ENCODE measurements around the gene AEBP1. TPM values are rescaled to one million over a fixed set of nuclear protein-coding genes. Genes with fewer than 3 reads are reported as not detected.

AEBP1 gene
- total and polyA plus RNA-seq, 9 of the 15 experiments (the other 6 are each of a cell fraction or from before 2014, with no cell fraction given): 0.03 to 0.78 (median 0.30) TPM; not detected in 2

GRCh38 chr7:44057849-44058758 is 46.0 kb upstream of the AEBP1 start:
- in situ Hi-C loops (cut with MboI): no loop called here
- TF ChIP-seq NELFE (IDR thresholded peaks at IDR 0.05; ENCODE audit: insufficient read depth, insufficient read length): no peak
- TF ChIP-seq ETV5 (CRISPR knock-in tag; IDR thresholded peaks at IDR 0.05; ENCODE audit: low read depth): no peak
- TF ChIP-seq TCF15 (CRISPR knock-in tag; IDR thresholded peaks at IDR 0.05): no peak
- TF ChIP-seq POLR2G (IDR thresholded peaks at IDR 0.05; ENCODE audit: low read depth, low read length): peak; percentile 43; the same call in 1 of the 2 replicates
- TF ChIP-seq SUPT5H (IDR thresholded peaks at IDR 0.05): no peak
- TF ChIP-seq CEBPB (tag; IDR thresholded peaks at IDR 0.05): no peak
- no peaks in the 10 kb centered on the region for H3K79me2 ChIP-seq (ENCODE audit: control insufficient read depth, insufficient read depth, low read length)
- CTCF ChIA-PET (ENCODE audit: low intra/inter-chr PET ratio): no interaction called here
- H3K4me2 ChIP-seq (ENCODE audit: insufficient read depth, low read length): no peak overlapping the region
- WGBS (ENCODE audit: insufficient coverage, low coverage, missing lambda C conversion rate): 90% methylated on average over 28 of the region's 30 CpGs
- H2AFZ ChIP-seq (ENCODE audit: low read depth, low read length): no peak overlapping the region
- intact Hi-C loops (cut with micrococcal nuclease): no loop called here
- no peaks in the 10 kb centered on the region for H3K9me1 ChIP-seq (ENCODE audit: control insufficient read depth, insufficient read depth, low read length)
- no peak overlapping the region for H3K27ac ChIP-seq (ENCODE audit: extremely low read depth, low read depth, low read length)
- no TSS peak for BruUV-seq (replicated peaks)
- no peak for ATAC-seq
- peaks cover 0 to 14% of the 10 kb centered on the region in 2 experiments; a peak in 1 of 5 replicates for H3K4me1 ChIP-seq (replicated peaks in 1 of 2; ENCODE audit: control insufficient read depth in 2 of 2, insufficient read depth in 2 of 2, low read length in 2 of 2)
- no peaks in the 10 kb centered on the region for H3K27me3 ChIP-seq (ENCODE audit: control insufficient read depth in 2 of 2, insufficient read depth in 2 of 2, low read length in 2 of 2)
- H3K9me3 ChIP-seq (replicated peaks; ENCODE audit: control insufficient read depth, insufficient read depth, low read depth, low read length): no peaks in the 10 kb centered on the region
- POLR2A ChIA-PET: no interaction called here
- H3K4me3 ChIP-seq: no peak overlapping the region
- DNase-seq (ENCODE audit: extremely low read depth in 1 of 4, low spot score in 3 of 4): no peak
- H4K20me1 ChIP-seq (replicated peaks; ENCODE audit: control insufficient read depth, insufficient read depth, low read length): peaks cover 3% of the 10 kb centered on the region; the same call in 1 of the 2 replicates
- no peak for FAIRE-seq
- peak overlapping the region in 1 of 2 experiments; percentile 45; a peak in 2 of 4 replicates for H3K9ac ChIP-seq (ENCODE audit: insufficient read depth in 1 of 2, low read depth in 2 of 2, low read length in 2 of 2)
- H3K36me3 ChIP-seq (ENCODE audit: control insufficient read depth, insufficient read depth, low read length): peaks cover 76% of the 10 kb centered on the region; the same call in 2 of the 3 replicates
